Adipose tissue (tissue), 3 donors: Measurements from ENCODE around the gene PODN. TPM values are rescaled to one million over a fixed set of nuclear protein-coding genes. Genes with fewer than 3 reads are reported as not detected.

ENCODE experiments used
- H3K27ac ChIP-seq: one replicate; pipeline ENCODE4 v1.5.1; 2013; ENCODE audit warnings: low read depth, low read length
- WGBS, 3 donors: extraction: QIAGEN DNeasy Blood & Tissue Kit; methylation state at CpG; one replicate each; pipeline ENCODE4 v1.1.7; 2013; 5-methylcytosine and 5-hydroxymethylcytosine counted together
- polyA plus RNA-seq, 3 donors: library from polyadenylated mRNA; stranded (reverse); fragments of 200-250 nt; gene quantifications; one replicate each; pipeline ENCODE4 v1.2.3, GENCODE V29; 2013
- donor health status: healthy with polysubstance abuse.
- donor health status: Bipolar disorder and iron deficiency.
- donor health status: healthy.

Gene PODN
- polyA plus RNA-seq, 3 donors, result 10.3 to 209 (median 95.1) TPM

DNA sequence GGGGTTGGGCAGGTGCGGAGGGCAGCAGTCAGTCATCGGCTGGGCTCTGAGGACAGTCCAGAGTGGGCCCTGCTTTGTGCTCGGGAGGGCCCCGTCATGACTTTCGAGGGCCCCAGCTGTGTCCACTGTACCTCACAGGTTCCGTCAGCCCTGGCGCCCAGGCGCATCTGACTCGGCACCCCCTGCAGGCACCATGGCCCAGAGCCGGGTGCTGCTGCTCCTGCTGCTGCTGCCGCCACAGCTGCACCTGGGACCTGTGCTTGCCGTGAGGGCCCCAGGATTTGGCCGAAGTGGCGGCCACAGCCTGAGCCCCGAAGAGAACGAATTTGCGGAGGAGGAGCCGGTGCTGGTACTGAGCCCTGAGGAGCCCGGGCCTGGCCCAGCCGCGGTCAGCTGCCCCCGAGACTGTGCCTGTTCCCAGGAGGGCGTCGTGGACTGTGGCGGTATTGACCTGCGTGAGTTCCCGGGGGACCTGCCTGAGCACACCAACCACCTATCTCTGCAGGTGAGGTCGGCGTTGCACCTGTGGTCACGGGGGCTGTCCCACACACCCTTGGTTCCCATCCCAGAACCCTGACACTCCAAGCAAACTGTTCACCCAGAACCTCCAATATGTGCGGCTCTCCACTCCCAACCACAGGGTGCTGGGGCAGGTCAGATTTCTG is 7.8 kb downstream of the PODN start:
- no peak overlapping the region for H3K27ac ChIP-seq
- 90 to 92% (median 92%) methylated on average over 31 of the region's 31 CpGs for WGBS, 3 donors

DNA sequence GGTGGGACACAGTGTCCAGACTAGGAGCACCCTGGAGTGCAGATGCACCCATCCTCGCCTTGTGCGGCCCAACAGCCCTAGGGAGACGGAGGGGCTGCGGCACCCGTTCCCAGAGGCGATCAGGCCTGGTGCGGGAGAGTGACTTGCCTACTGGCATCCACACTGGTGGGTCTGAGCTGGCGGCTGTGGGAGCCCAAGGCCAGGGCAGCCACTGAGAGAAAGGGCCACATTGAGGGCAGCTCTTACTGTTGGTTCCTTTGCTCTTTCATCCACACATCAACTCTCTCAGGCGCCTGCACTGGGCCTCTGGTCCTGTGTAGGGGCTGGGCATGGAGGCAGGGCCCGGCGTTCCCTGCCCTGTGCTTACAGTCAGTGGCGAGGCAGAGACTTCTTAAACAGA is 8.6 kb downstream of the PODN start:
- WGBS, 3 donors, result 95 to 98% (median 97%) methylated on average over 12 of the region's 12 CpGs

DNA sequence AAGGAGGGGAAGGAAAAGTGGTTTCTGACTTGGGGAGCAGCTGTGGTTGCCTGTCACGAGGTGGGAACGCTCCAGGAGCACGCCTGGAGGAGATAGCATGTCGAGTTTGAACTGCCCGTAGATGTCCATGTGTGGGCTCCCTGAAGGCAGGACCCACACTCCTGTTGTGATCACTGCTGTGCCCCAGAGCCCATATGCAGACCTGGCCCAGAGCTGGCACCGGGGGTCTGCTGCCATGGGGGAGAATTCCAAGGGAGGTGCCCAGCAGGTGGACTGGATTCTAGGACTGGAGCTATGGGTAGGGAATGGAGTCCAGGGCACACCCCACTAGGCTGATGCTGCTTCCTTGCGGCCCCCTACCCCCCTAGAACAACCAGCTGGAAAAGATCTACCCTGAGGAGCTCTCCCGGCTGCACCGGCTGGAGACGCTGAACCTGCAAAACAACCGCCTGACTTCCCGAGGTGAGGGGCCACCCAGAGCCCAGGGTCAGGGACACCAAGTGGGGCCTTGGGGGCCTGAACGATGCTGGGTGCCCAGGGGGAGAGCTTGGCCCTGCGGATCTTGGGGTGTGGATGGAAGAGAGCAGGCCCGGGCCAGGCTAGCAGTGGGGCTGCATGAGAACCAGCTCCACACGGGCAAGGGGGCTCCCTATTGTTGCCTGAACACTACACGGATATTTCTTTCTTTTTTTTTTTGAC is 9.3 kb downstream of the PODN start:
- no peak overlapping the region for H3K27ac ChIP-seq
- 82 to 89% (median 84%) methylated on average over 17 of the region's 17 CpGs for WGBS, 3 donors

More for the DNA sequence above, 8.6 kb downstream of the PODN start:
- no peak overlapping the region for H3K27ac ChIP-seq

DNA sequence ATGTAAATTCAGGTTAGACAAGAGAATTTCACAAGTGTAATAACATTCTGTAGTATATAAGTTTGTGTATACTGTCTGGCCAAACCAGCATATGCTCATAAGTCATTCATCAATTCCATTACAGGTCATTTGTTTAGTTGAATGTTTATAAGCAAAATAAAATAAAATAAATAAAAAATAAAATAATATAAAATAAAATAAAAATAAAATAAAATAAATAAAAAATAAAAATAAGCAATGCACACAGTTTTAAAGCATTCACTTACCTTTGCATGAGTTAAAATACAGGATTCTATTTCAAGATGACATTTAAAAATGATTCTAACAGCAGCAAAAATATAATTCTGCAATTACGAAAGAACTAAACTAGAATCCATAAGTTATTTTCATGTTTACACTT is 9.9 kb downstream of the PODN start:
- 90 to 96% (median 95%) methylated on average over 1 of the region's 1 CpG for WGBS, 3 donors
- H3K27ac ChIP-seq, result no peak overlapping the region

DNA sequence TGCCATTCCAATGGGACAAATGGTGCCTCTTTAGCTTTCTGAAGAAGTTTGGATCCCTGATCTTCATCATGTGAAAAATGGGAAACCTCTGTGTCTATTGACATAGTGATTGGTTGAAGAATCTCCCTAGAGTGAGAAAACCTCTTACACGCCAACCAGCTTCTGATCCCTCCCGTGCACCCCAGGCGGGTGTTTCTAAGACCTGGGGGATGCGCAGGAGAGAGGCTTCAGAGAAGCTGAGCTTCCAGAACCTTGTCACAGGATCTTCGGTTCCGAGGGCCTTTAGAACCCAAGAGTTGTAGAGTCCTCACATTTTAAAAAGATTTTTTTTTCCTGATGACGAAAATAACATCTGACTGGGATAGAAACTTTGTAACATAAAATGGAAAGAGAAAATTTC is 11.3 kb downstream of the PODN start:
- WGBS, 3 donors, result 92 to 95% (median 94%) methylated on average over 7 of the region's 7 CpGs

DNA sequence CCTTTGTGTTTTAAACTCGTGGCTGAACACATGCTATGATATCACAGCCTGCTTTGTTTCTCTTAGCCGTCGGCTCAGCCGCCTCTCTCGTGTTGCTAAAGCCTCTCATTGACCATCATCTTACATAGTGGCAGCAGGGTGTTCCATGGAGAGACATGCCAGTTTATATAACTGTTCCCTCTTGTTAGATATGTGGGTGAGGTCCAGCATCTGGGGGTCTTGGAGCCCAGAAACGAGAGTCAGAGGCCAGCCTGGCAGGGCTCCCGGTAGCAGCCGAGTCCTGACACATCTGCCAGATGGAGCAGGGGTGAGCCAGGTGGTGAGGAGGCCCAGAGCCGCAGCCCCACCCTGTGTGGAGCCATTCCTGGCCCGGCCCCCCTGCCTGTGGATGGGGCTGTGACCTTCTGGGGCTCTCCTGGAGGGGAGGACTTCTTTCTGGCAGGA is 11.9 kb downstream of the PODN start:
- H3K27ac ChIP-seq, result no peak overlapping the region
- WGBS, 3 donors, result 64 to 79% (median 65%) methylated on average over 10 of the region's 10 CpGs

More for the DNA sequence above, 11.3 kb downstream of the PODN start:
- no peak overlapping the region for H3K27ac ChIP-seq

DNA sequence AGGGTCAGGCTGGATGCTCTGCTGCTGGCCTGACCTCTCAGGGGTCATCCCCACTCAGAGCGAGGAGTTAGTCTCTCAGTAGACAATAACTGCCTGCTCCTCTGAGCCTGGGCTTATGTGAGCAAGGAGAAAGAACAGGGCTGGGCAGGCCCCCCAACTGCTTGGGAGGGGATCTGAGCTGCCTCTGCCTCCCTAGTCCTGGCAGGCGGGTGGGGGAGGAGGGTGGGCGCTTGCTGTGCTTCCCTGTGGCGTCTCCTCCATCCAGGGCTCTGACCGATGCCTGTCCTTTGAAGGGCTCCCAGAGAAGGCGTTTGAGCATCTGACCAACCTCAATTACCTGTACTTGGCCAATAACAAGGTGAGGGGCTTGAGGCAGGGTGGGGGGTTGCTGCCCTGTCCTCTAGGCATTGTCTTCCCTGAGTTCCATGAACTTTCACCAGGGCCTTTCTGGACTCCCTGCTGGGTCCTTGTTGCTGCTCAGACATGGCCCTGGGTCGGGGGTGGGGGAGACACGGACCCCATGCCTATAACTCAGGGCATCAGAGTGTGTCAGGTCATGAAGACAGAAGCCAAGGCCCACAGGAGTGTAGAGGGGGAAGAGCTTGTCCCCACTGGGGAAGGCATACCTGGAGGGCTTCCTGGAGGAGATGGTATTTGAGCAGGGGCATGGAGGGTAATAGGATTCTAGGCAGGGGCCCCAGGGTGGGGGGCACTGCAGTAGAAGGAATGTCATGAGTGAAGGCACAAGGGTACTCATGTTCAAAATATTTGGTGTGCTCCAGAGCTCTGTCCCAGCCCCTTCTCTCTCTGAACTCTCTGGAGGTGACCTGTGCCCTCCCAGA is 12.5 kb downstream of the PODN start:
- WGBS, 3 donors, result 90 to 92% (median 90%) methylated on average over 8 of the region's 8 CpGs
- no peak overlapping the region for H3K27ac ChIP-seq

DNA sequence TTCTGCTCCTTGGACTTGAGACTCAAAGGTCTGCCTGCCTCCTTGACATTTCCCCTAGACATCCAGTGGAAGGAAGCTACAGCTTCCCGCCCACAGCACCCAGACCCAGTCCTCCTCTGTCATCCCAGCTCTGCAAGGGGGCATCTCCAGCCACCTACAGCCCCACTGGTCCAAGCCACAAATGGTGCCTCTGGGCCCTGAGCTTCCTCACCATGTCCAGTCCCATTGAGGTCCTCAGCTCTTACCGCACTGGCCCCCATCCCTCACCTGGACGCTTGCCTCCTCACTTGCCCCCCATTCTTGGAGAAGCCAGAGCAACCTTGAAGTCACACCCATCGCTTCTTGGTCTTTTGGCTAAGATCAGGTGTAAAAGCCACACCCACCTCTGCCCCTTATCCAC is 13.2 kb downstream of the PODN start:
- 95 to 99% (median 96%) methylated on average over 4 of the region's 4 CpGs for WGBS, 3 donors
- no peak overlapping the region for H3K27ac ChIP-seq

DNA sequence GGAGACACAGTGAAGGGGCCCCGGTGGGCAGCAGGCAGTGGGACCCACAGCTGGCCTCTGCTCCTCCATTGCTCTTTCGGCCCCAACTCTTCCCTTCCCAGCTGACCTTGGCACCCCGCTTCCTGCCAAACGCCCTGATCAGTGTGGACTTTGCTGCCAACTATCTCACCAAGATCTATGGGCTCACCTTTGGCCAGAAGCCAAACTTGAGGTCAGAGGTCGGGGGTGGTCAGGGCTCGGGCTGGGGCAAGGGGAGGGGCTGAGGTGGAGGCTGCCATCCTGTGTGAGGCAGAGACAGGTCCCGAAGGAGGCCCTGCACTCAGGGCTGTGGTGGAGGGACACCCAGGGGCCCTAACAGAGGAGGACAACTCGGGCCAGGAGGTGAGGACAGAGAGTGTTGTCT is 13.7 kb downstream of the PODN start:
- H3K27ac ChIP-seq, result no peak overlapping the region
- WGBS, 3 donors, result 69 to 72% (median 71%) methylated on average over 8 of the region's 8 CpGs

DNA sequence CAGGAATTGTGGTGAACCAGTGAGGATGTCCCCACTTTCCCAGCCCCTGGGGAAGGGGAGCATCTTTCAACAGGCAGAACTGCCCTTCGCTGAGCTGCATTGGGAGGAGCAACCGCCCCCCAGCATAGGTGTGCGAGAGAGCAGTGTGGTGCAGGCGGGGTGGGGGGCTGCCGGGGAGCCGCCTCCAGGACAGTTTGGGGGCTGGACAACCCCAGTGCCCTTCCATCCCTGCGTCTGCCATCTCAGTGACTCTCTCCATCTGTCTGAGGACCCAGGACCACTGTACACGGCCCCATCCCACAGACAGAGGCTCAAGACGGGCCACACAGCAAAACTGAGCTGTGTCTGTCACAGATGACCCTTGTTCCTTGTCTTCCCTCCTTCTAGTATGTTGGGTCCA is 14.2 kb downstream of the PODN start:
- no peak overlapping the region for H3K27ac ChIP-seq
- WGBS, 3 donors, result 96 to 99% (median 98%) methylated on average over 9 of the region's 9 CpGs

DNA sequence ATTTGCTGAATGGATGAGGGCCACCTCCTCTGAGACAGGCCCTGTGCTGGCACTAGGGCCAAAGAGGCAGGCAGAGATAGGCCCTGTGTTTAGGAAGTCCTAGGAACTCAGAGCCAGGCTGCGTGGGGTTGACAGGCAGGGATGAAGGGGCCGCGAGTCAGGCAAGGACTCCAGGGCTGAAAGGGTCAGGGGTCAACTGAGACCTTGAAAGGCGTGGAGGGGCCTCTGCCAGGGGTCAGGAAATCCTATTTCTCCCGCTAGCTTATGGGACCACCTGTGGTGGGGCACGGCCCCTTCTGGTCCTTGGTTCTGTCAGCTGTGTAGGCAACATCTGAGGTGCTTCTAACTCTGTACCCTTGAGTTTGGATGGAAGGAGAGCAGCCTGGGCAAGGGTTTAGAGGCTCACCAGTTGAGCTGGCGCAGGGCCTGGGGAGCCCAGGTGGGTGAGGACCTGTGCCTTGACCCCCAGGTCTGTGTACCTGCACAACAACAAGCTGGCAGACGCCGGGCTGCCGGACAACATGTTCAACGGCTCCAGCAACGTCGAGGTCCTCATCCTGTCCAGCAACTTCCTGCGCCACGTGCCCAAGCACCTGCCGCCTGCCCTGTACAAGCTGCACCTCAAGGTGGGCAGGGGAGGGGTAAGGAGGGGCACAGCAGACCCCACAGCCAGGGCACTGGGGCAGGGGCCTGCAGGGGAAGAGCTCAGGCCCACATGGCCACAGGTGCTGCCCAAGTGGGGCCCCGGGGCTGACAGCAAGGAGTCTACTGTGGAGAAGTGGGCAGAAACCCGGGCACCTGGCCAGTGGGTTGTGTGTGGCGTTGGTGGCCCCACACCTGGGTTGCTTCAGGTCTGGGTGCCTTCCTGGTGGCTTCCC is 14.9 kb downstream of the PODN start:
- no peak overlapping the region for H3K27ac ChIP-seq
- 89 to 90% (median 90%) methylated on average over 19 of the region's 19 CpGs for whole genome bisulfite sequencing, 3 donors

DNA sequence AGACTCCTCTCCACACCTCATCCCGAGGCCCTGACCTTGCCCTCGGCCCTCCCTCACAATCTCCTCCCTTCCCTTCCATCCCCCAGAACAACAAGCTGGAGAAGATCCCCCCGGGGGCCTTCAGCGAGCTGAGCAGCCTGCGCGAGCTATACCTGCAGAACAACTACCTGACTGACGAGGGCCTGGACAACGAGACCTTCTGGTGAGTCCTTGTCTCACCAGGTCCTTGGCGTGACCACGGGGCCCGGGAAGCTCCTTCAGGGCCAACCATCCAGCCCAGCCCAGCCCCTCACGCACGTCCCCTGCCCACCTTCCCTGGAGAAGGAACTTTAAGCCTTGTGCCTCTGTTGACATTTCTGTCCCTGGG is 15.6 kb downstream of the PODN start:
- H3K27ac ChIP-seq, result no peak overlapping the region
- 92 to 94% (median 92%) methylated on average over 13 of the region's 13 CpGs for whole genome bisulfite sequencing, 3 donors

DNA sequence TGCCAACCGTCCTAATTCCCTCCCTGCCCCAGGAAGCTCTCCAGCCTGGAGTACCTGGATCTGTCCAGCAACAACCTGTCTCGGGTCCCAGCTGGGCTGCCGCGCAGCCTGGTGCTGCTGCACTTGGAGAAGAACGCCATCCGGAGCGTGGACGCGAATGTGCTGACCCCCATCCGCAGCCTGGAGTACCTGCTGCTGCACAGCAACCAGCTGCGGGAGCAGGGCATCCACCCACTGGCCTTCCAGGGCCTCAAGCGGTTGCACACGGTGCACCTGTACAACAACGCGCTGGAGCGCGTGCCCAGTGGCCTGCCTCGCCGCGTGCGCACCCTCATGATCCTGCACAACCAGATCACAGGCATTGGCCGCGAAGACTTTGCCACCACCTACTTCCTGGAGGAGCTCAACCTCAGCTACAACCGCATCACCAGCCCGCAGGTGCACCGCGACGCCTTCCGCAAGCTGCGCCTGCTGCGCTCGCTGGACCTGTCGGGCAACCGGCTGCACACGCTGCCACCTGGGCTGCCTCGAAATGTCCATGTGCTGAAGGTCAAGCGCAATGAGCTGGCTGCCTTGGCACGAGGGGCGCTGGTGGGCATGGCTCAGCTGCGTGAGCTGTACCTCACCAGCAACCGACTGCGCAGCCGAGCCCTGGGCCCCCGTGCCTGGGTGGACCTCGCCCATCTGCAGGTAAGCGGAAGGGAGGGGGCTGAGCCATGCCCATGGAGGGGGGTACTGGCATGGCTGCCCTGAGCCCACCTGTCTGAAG is 16.5 kb downstream of the PODN start:
- 93 to 95% (median 94%) methylated on average over 46 of the region's 46 CpGs for WGBS, 3 donors
- H3K27ac ChIP-seq, result no peak overlapping the region

DNA sequence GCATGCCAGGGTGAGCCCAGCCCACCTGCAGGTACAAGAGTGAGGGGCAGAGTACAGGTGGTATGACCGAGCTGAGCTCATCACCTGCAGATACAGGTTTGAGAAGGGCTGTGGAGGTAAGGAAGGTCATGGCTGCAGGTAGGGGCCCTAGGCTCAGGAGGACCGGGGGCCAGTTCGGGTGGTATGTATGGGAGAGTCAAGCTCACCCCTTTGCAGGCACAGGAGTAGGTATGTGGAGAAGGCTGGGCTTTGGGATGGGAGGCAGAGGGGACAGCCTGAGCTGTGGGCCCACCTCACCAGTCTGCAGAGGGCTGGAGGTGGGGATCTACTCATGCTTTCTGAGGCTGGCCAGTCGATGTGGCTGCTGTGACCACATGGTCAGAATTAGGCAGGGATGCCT is 17.2 kb downstream of the PODN start:
- WGBS, 3 donors, result 90 to 92% (median 91%) methylated on average over 4 of the region's 4 CpGs
- H3K27ac ChIP-seq, result no peak overlapping the region

DNA sequence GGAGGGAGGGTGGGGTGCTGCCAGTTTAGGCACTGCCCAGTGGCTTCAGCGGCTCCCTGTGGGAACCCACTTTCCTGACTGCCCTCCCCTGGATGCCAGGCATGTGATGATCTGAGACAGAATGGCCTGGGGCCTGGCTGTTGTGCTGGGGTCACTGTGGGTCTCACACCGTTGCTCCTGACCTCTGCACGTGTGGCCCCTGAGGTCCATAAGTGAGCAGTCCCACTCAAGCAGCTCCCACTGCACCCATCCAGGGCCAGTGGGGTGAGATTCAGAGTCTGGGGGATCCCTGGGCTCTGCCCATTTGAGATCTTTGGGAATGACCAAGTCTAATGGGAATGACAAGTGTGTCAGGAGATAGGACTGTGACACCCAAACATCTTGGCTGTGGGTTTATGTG is 18.0 kb downstream of the PODN start:
- H3K27ac ChIP-seq, result no peak overlapping the region
- WGBS, 3 donors, result 55 to 85% (median 75%) methylated on average over 3 of the region's 3 CpGs

DNA sequence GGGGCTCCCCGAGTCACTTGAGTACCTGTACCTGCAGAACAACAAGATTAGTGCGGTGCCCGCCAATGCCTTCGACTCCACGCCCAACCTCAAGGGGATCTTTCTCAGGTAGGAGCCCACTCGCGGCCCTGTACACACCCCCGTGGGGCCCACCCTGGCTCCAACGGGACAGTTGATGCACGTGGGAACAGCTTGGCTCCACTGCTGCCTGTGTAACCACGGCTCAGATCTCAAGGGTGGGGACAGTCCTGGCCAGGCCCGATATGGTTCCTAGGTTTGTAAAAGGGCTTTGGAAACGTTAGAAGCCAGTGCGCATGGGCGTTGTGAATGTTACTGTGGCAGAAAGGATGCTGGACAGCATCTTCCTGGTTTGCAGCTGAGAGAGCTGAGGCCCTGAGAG is 18.8 kb downstream of the PODN start:
- no peak overlapping the region for H3K27ac ChIP-seq
- WGBS, 3 donors, result 83 to 91% (median 84%) methylated on average over 15 of the region's 15 CpGs

DNA sequence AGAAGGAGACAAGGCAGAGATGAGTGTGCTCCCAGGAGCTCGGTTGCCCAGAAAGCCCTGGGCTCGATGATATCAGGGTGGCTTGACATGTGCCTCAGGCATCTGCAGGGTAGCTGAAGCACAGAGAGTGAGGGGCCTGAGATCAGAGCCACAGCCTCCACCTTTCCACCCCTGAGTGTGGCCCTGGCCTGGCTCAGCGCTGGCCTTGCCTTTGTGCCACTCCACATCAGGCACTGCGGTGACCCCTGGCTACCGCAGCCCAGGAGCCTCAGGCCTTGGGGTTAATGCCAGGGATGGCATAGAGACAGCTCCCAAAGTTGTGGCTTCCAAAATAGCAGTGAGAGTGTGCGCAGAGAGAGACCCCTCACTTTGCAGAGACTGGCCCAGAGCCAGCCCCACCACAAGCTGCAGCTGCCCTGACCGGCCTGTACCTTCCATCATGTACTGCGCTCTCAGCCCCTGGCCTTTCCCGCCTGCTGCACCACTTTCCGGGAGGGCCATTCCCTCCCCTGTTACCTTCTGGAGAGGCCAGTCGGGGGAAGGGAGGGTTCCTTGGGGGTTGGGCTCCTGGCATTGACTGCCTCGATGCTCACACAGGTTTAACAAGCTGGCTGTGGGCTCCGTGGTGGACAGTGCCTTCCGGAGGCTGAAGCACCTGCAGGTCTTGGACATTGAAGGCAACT is 19.5 kb downstream of the PODN start:
- 82 to 88% (median 86%) methylated on average over 14 of the region's 14 CpGs for WGBS, 3 donors
- H3K27ac ChIP-seq, result no peak overlapping the region
